ENCODE measurements around the gene BEND7. TPM values are rescaled to one million over a fixed set of nuclear protein-coding genes. Genes with fewer than 3 reads are reported as not detected.

The BEND7 gene
- total and polyA plus RNA-seq, 2 of the 4 experiments (the other 2 are of a cell fraction): 2.3 to 3.5 TPM

GRCh38 chr10:13414137-13414536 lies 114.7 kb downstream of the BEND7 start:
- Histone ChIP-seq H3K18ac (ENCODE audit: low read depth, low read length) (no peak overlapping the region), H3K4me2 (ENCODE audit: low read depth, low read length) (no peak overlapping the region), H3K9me3 (ENCODE audit: control insufficient read depth, insufficient read depth, low read length) (peaks cover 3% of the 10 kb centered on the region; the same call in 1 of the 2 replicates), H3K14ac (replicated peaks; ENCODE audit: low read depth, low read length) (no peak overlapping the region), H3K4me1 (ENCODE audit: control insufficient read depth, insufficient read depth, low read length) (no peaks in the 10 kb centered on the region), H3K27me3 (ENCODE audit: control insufficient read depth, insufficient read depth, low read length) (peaks cover 19% of the 10 kb centered on the region), H4K5ac (ENCODE audit: low read depth, low read length) (no peak overlapping the region), H3K56ac (ENCODE audit: extremely low read depth, insufficient read depth, low read length) (no peak overlapping the region), H3K79me1 (ENCODE audit: low read depth in 1 of 2, low read length in 2 of 2) (no peaks in the 10 kb centered on the region), H2AK9ac (replicated peaks; ENCODE audit: low read depth, low read length, poor library complexity) (no peak overlapping the region), H2BK120ac (ENCODE audit: low read depth, low read length) (no peak overlapping the region), H2BK20ac (ENCODE audit: low read depth, low read length) (no peak overlapping the region), H4K8ac (ENCODE audit: low read depth in 2 of 2, low read length in 2 of 2) (no peak overlapping the region), H2BK5ac (ENCODE audit: low read depth, low read length, poor library complexity, severe bottlenecking) (no peak overlapping the region), H4K20me1 (ENCODE audit: insufficient read depth, low read length) (no peaks in the 10 kb centered on the region), H3K4ac (ENCODE audit: low read depth, low read length) (no peak overlapping the region), H3K27ac (ENCODE audit: insufficient read depth, low read length) (no peak overlapping the region), H2AK5ac (ENCODE audit: low read depth, low read length) (no peak overlapping the region), H3K9me1 (ENCODE audit: insufficient read depth, low read length) (no peaks in the 10 kb centered on the region), H2AFZ (replicated peaks; ENCODE audit: low read length, poor library complexity) (no peak overlapping the region), H3K23ac (ENCODE audit: low read depth, low read length) (no peak overlapping the region), H3K4me3 (ENCODE audit: insufficient read depth, low read depth, low read length) (no peak overlapping the region), H3K9ac (ENCODE audit: low read depth, low read length) (no peak overlapping the region), H4K91ac (ENCODE audit: insufficient read depth, low read depth, low read length) (no peak overlapping the region), H3K36me3 (ENCODE audit: control insufficient read depth, insufficient read depth, low read length) (no peaks in the 10 kb centered on the region), H2BK15ac (ENCODE audit: low read depth, low read length) (no peak overlapping the region)
- ChIA-PET POLR2A (ENCODE audit: unreplicated experiment) (no interaction called here), CTCF (interaction anchor here (0.9 kb wide), 1 partner anchor 18 kb away, joined by 4 read pairs; no protein-coding TSS in a partner anchor)
- no peak for DNase-seq
- no TSS peak for BruUV-seq (replicated peaks)
- no CpG with 5 or more reads among the region's 1 CpG for WGBS, 2 experiments (ENCODE audit: extremely low coverage in 2 of 2, insufficient read length in 1 of 2)
- TF ChIP-seq CEBPB (IDR thresholded peaks at IDR 0.05; ENCODE audit: low read depth, low read length) (no peak), CHD1 (IDR thresholded peaks at IDR 0.05; ENCODE audit: low read depth, low read length) (no peak), RFX5 (IDR thresholded peaks at IDR 0.05; ENCODE audit: low read depth, low read length) (no peak), RCOR1 (IDR thresholded peaks at IDR 0.05; ENCODE audit: insufficient replicate concordance, low read length) (no peak), POLR2A (IDR thresholded peaks at IDR 0.05; ENCODE audit: low read depth, low read length) (no peak), MAFK (IDR thresholded peaks at IDR 0.05; ENCODE audit: low read depth, low read length) (no peak), NFE2L2 (IDR thresholded peaks at IDR 0.05; ENCODE audit: low read depth, low read length) (no peak), RAD21 (IDR thresholded peaks at IDR 0.05; ENCODE audit: low read length) (no peak), MXI1 (IDR thresholded peaks at IDR 0.05; ENCODE audit: borderline replicate concordance, low read depth, low read length) (no peak), BHLHE40 (IDR thresholded peaks at IDR 0.05; ENCODE audit: low read depth, low read length) (no peak), FOS (IDR thresholded peaks at IDR 0.05; ENCODE audit: low read depth, low read length) (no peak), MAZ (IDR thresholded peaks at IDR 0.05; ENCODE audit: borderline replicate concordance, low read depth, low read length) (no peak), CTCF (conservative IDR thresholded peaks at IDR 0.05; ENCODE audit: low read depth, low read length) (no peak), USF2 (IDR thresholded peaks at IDR 0.05; ENCODE audit: low read depth, low read length) (no peak), ELK1 (IDR thresholded peaks at IDR 0.05; ENCODE audit: borderline replicate concordance, low read depth, low read length) (no peak), SMC3 (IDR thresholded peaks at IDR 0.05; ENCODE audit: low read depth, low read length) (no peak)
- in situ Hi-C loops (cut with MboI; ENCODE audit: low sequenced_read_pairs): no loop called here
- intact Hi-C loops (cut with micrococcal nuclease): no loop called here
- dilution Hi-C loops (cut with HindIII; ENCODE audit: low sequenced_read_pairs, unreplicated experiment): no loop called here
- ATAC-seq (ENCODE audit: low read depth): no peak

Data from IMR-90 (cell line).